Heart left ventricle (tissue), 13 donors: ENCODE results near the gene AFAP1L1.

Experiments
- POLR2A ChIP-seq, 2 donors: fragments of 450-650 bp; IDR thresholded peaks; one replicate each; pipeline ENCODE4 v1.6.1; 2017; ENCODE audit warnings: antibody characterized with exemption in 2 of 2, mild to moderate bottlenecking in 2 of 2, moderate library complexity in 2 of 2
- TF ChIP-seq, protein P1 (sequence below), 12 donors: fragments of 200-600 bp; sonication (generic) in 4 of 12; IDR thresholded peaks; one replicate each; pipeline versions ENCODE4 v1.5.0 to v1.8.0; 2018 to 2022; ENCODE audit warnings: antibody characterized with exemption in 12 of 12, mild to moderate bottlenecking in 5 of 12
- donor health status: ischemic (EF 13 %, LVEDD 7.1; RV severe dilation, severe dysfunction).
- donor health status: DM: no; HTN: yes; CAD: no.
- donor health status: DM: no; HTN: no; CAD: no.
- donor health status: ischemic (EF 25% LVEDD 6.9; RV normal size, moderate dysfunction).
- donor health status: ischemic (EF 25% LVEDD 5.7; RV mildly dilated, moderate dysfunction).
- donor health status: ischemic (EF 35%, LVEDD 5.7; RV mildly dilated, moderate dysfunction).
- donor health status: nonischemic (EF 11% LVEDD 7.7; RV severe dilation, severe dysfunction).
- donor health status: DM: yes; HTN: yes; CAD: no.
- donor health status: PGD.
- donor health status: ischemic (EF 29% LVEDD 5.4; RV normal size, mild dysfunction).
- donor health status: nonischemic (EF 23%, LVEDD 6.1; RV moderate dilation, normal function).

DNA sequence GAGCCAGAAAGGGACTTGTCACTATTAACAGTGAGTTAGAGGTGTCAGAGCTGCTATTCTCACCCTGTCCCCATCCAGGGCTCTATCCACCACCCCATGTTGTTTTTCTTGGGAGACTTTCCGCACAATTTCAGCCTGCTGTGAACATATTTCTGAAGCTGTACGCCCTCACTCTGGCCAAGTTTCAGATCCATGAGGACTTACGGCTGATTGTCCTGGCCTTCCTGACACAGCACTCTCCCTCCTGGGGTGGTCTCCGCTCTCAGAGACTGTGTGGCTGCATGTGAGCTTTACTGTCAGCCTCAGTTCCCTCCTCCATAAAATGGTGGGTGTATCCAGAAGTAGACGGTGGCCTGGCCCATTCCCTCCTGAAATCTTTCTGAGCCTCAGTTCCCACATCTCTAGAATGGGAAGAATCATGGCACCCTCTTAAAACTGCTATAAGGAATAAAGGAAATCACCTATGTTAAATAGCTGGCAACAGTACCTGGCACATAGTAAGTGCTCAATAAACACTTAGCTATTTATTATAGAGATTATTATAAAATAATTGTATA lies 108.2 kb downstream of the AFAP1L1 start:
- TF ChIP-seq, protein P1, sequence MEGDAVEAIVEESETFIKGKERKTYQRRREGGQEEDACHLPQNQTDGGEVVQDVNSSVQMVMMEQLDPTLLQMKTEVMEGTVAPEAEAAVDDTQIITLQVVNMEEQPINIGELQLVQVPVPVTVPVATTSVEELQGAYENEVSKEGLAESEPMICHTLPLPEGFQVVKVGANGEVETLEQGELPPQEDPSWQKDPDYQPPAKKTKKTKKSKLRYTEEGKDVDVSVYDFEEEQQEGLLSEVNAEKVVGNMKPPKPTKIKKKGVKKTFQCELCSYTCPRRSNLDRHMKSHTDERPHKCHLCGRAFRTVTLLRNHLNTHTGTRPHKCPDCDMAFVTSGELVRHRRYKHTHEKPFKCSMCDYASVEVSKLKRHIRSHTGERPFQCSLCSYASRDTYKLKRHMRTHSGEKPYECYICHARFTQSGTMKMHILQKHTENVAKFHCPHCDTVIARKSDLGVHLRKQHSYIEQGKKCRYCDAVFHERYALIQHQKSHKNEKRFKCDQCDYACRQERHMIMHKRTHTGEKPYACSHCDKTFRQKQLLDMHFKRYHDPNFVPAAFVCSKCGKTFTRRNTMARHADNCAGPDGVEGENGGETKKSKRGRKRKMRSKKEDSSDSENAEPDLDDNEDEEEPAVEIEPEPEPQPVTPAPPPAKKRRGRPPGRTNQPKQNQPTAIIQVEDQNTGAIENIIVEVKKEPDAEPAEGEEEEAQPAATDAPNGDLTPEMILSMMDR (IDR thresholded peaks at IDR 0.05) = no peak
- no peak for TF ChIP-seq POLR2A (IDR thresholded peaks at IDR 0.05)
